ENCODE measurements around the gene TRPM2. TPM values are rescaled to one million over a fixed set of nuclear protein-coding genes. Genes with fewer than 3 reads are reported as not detected.

Gene TRPM2
- total and polyA plus RNA-seq, 2 of the 4 experiments (the other 2 are of a cell fraction), result not detected

GRCh38 chr21:44414291-44415072 lies 61.1 kb downstream of the TRPM2 start:
- dilution Hi-C loops (cut with HindIII; ENCODE audit: low sequenced_read_pairs, unreplicated experiment) (no loop called here), in situ Hi-C loops (cut with MboI; ENCODE audit: low sequenced_read_pairs) (no loop called here), intact Hi-C loops (cut with micrococcal nuclease) (no loop called here)
- Histone ChIP-seq H3K4ac (ENCODE audit: low read depth, low read length) (no peak overlapping the region), H2AK9ac (replicated peaks; ENCODE audit: low read depth, low read length, poor library complexity) (no peak overlapping the region), H3K4me1 (ENCODE audit: control insufficient read depth, insufficient read depth, low read length) (no peaks in the 10 kb centered on the region), H3K4me2 (ENCODE audit: low read depth, low read length) (no peak overlapping the region), H2BK120ac (ENCODE audit: low read depth, low read length) (no peak overlapping the region), H3K36me3 (ENCODE audit: control insufficient read depth, insufficient read depth, low read length) (no peaks in the 10 kb centered on the region), H3K18ac (ENCODE audit: low read depth, low read length) (no peak overlapping the region), H3K27ac (ENCODE audit: insufficient read depth, low read length) (no peak overlapping the region), H3K4me3 (ENCODE audit: insufficient read depth, low read depth, low read length) (no peak overlapping the region), H3K14ac (replicated peaks; ENCODE audit: low read depth, low read length) (no peak overlapping the region), H3K56ac (ENCODE audit: extremely low read depth, insufficient read depth, low read length) (no peak overlapping the region), H4K8ac (ENCODE audit: low read depth in 2 of 2, low read length in 2 of 2) (no peak overlapping the region), H4K20me1 (ENCODE audit: insufficient read depth, low read length) (no peaks in the 10 kb centered on the region), H2BK5ac (ENCODE audit: low read depth, low read length, poor library complexity, severe bottlenecking) (no peak overlapping the region), H3K79me1 (ENCODE audit: low read depth in 1 of 2, low read length in 2 of 2) (no peaks in the 10 kb centered on the region), H2BK20ac (ENCODE audit: low read depth, low read length) (no peak overlapping the region), H3K23ac (ENCODE audit: low read depth, low read length) (no peak overlapping the region), H4K91ac (ENCODE audit: insufficient read depth, low read depth, low read length) (no peak overlapping the region), H4K5ac (ENCODE audit: low read depth, low read length) (no peak overlapping the region), H2AK5ac (ENCODE audit: low read depth, low read length) (no peak overlapping the region), H2AFZ (replicated peaks; ENCODE audit: low read length, poor library complexity) (no peak overlapping the region), H3K9me3 (ENCODE audit: control insufficient read depth, insufficient read depth, low read length) (peaks cover 26% of the 10 kb centered on the region), H3K9me1 (ENCODE audit: insufficient read depth, low read length) (no peaks in the 10 kb centered on the region), H3K27me3 (ENCODE audit: control insufficient read depth, insufficient read depth, low read length) (no peaks in the 10 kb centered on the region), H2BK15ac (ENCODE audit: low read depth, low read length) (no peak overlapping the region), H3K9ac (ENCODE audit: low read depth, low read length) (no peak overlapping the region)
- no TSS peak for BruUV-seq (replicated peaks)
- 47% methylated on average over 17 of the region's 30 CpGs; no CpG with 5 or more reads in 1 of the 2 experiments for WGBS, 2 experiments (ENCODE audit: extremely low coverage in 2 of 2, insufficient read length in 1 of 2)
- no peak for DNase-seq
- no peak for ATAC-seq (ENCODE audit: low read depth)
- POLR2A ChIA-PET (ENCODE audit: unreplicated experiment), result no interaction called here
- CTCF ChIA-PET, result no interaction called here
- no peak for TF ChIP-seq MXI1 (IDR thresholded peaks at IDR 0.05; ENCODE audit: borderline replicate concordance, low read depth, low read length)
- TF ChIP-seq NFE2L2 (IDR thresholded peaks at IDR 0.05; ENCODE audit: low read depth, low read length), result no peak
- no peak for TF ChIP-seq CTCF (conservative IDR thresholded peaks at IDR 0.05; ENCODE audit: low read depth, low read length)
- TF ChIP-seq CEBPB (IDR thresholded peaks at IDR 0.05; ENCODE audit: low read depth, low read length), result no peak
- no peak for TF ChIP-seq FOS (IDR thresholded peaks at IDR 0.05; ENCODE audit: low read depth, low read length)

Data from IMR-90 (cell line).